ENCODE data around the gene TMEM130.

TMEM130 gene

DNA sequence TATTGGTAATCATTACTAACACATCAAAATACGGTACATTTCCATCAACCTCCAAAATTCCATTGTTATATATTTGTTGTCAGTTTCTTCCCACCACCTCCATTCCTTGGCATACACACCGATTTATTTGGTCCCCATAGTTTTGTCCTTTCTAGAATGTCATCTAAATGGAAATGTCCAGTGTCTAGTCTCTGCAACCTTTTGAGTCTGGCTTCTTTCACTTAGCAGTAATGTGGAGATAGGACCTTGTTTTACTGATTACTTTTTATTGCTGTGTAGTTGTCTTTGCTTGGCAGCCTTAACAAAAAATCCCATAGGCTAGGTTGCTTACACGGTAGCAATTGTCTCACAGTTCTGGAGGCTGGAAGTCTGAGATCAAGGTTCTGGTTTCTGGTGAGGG lies 31.0 kb upstream of the TMEM130 start:
- H3K27ac ChIP-seq (ENCODE audit: low read depth, low read length, severe bottlenecking) = no peak overlapping the region
- H3K9me3 ChIP-seq (ENCODE audit: control insufficient read depth, low read length) = no peaks in the 10 kb centered on the region
- H3K4me1 ChIP-seq (ENCODE audit: control insufficient read depth, insufficient read depth, low read length, poor library complexity, severe bottlenecking) = no peaks in the 10 kb centered on the region
- peaks cover 98% of the 10 kb centered on the region for H3K36me3 ChIP-seq (ENCODE audit: control insufficient read depth, insufficient read depth, low read length)
- H3K4me3 ChIP-seq (ENCODE audit: extremely low read depth, insufficient read depth, low read length, poor library complexity, severe bottlenecking) = no peak overlapping the region
- WGBS, 2 experiments (ENCODE audit: insufficient coverage in 2 of 2) = 94 to 100% methylated on average over 2 to 3 of the region's 3 CpGs

DNA sequence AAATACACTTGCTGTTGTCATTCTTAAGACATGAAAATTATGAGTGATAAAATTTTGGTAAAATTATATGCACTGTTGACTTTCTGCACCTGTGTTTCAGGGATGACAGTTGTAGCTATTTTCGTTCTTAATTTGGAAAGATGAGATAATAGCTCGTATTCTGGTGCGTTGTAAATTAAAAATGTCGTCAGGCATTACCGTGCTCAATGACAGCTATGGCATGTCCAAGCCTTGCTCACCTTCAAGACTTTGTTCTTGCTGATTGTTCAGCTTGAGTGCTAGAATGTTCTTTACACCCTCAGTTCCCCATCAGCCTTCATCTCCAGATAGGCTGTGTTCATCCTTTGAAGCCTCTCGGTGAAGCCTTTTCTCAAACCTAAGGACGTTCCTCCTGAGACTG lies 30.0 kb upstream of the TMEM130 start:
- Histone ChIP-seq H3K9me3 (ENCODE audit: control insufficient read depth, low read length) (no peaks in the 10 kb centered on the region), H3K4me3 (ENCODE audit: extremely low read depth, insufficient read depth, low read length, poor library complexity, severe bottlenecking) (no peak overlapping the region), H3K36me3 (ENCODE audit: control insufficient read depth, insufficient read depth, low read length) (peaks cover 94% of the 10 kb centered on the region), H3K27ac (ENCODE audit: low read depth, low read length, severe bottlenecking) (no peak overlapping the region), H3K4me1 (ENCODE audit: control insufficient read depth, insufficient read depth, low read length, poor library complexity, severe bottlenecking) (no peaks in the 10 kb centered on the region)
- 95 to 97% methylated on average over 7 of the region's 7 CpGs for WGBS, 2 experiments (ENCODE audit: insufficient coverage in 2 of 2)

DNA sequence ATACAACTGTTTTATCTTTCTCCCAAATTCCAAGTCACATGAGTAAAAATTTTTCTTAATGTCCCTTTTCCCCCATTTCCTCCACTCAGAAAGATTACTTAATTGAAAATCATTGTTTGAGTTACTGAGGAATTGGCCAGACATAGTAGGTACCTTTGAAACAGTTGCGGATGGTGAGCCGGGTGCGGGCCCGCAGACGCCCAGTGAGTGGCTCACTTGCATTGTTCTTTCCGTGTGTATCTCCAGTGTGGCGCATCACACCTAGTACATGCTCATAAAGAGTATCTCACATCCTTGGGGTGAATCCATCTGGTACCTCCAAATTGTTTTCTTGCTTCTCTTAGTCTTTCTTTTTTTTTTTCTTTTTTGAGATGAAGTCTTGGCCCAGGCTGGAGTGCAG lies 22.8 kb upstream of the TMEM130 start:
- Histone ChIP-seq H3K36me3 (ENCODE audit: control insufficient read depth, insufficient read depth, low read length) (peaks cover 89% of the 10 kb centered on the region), H3K9me3 (ENCODE audit: control insufficient read depth, low read length) (no peaks in the 10 kb centered on the region), H3K4me1 (ENCODE audit: control insufficient read depth, insufficient read depth, low read length, poor library complexity, severe bottlenecking) (no peaks in the 10 kb centered on the region), H3K27ac (ENCODE audit: low read depth, low read length, severe bottlenecking) (no peak overlapping the region), H3K4me3 (ENCODE audit: extremely low read depth, insufficient read depth, low read length, poor library complexity, severe bottlenecking) (no peak overlapping the region)
- WGBS, 2 experiments (ENCODE audit: insufficient coverage in 2 of 2) = 98 to 100% methylated on average over 7 of the region's 7 CpGs

GRCh38 chr7:98887038-98887437 lies 17.2 kb upstream of the TMEM130 start:
- Histone ChIP-seq H3K27ac (ENCODE audit: low read depth, low read length, severe bottlenecking) (no peak overlapping the region), H3K36me3 (ENCODE audit: control insufficient read depth, insufficient read depth, low read length) (peaks cover 90% of the 10 kb centered on the region), H3K4me3 (ENCODE audit: extremely low read depth, insufficient read depth, low read length, poor library complexity, severe bottlenecking) (no peak overlapping the region), H3K9me3 (ENCODE audit: control insufficient read depth, low read length) (no peaks in the 10 kb centered on the region), H3K4me1 (ENCODE audit: control insufficient read depth, insufficient read depth, low read length, poor library complexity, severe bottlenecking) (no peaks in the 10 kb centered on the region)

DNA sequence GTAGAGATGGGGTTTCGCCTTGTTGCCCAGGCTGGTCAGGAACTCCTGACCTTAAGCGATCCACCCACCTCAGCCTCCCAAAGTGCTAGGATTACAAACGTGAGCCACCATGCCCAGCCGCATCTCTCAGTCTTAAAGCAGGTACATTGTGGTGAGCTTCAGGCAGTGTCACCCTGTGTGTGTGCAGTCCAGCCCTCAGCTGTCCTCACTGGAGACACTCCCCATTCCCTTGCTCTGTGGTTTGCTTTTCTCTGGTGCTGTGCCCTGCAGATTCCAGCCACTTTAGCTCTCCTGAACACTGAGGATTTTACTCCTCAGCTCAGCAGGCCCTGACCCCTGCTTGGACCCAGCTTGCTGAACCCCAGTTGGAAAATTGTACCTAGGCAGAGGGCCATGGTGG lies 14.6 kb upstream of the TMEM130 start:
- Histone ChIP-seq H3K36me3 (ENCODE audit: control insufficient read depth, insufficient read depth, low read length) (peaks cover 82% of the 10 kb centered on the region), H3K4me3 (ENCODE audit: extremely low read depth, insufficient read depth, low read length, poor library complexity, severe bottlenecking) (no peak overlapping the region), H3K4me1 (ENCODE audit: control insufficient read depth, insufficient read depth, low read length, poor library complexity, severe bottlenecking) (peaks cover 6% of the 10 kb centered on the region), H3K27ac (ENCODE audit: low read depth, low read length, severe bottlenecking) (no peak overlapping the region), H3K9me3 (ENCODE audit: control insufficient read depth, low read length) (no peaks in the 10 kb centered on the region)
- WGBS, 2 experiments (ENCODE audit: insufficient coverage in 2 of 2) = 91 to 100% methylated on average over 1 to 3 of the region's 4 CpGs

GRCh38 chr7:98881561-98882315 lies 11.9 kb upstream of the TMEM130 start:
- Histone ChIP-seq H3K27ac (ENCODE audit: low read depth, low read length, severe bottlenecking) (no peak overlapping the region), H3K4me1 (ENCODE audit: control insufficient read depth, insufficient read depth, low read length, poor library complexity, severe bottlenecking) (peaks cover 6% of the 10 kb centered on the region), H3K4me3 (ENCODE audit: extremely low read depth, insufficient read depth, low read length, poor library complexity, severe bottlenecking) (no peak overlapping the region), H3K9me3 (ENCODE audit: control insufficient read depth, low read length) (no peaks in the 10 kb centered on the region), H3K36me3 (ENCODE audit: control insufficient read depth, insufficient read depth, low read length) (peaks cover 59% of the 10 kb centered on the region)
- 95 to 100% methylated on average over 4 to 5 of the region's 9 CpGs for WGBS, 2 experiments (ENCODE audit: insufficient coverage in 2 of 2)

DNA sequence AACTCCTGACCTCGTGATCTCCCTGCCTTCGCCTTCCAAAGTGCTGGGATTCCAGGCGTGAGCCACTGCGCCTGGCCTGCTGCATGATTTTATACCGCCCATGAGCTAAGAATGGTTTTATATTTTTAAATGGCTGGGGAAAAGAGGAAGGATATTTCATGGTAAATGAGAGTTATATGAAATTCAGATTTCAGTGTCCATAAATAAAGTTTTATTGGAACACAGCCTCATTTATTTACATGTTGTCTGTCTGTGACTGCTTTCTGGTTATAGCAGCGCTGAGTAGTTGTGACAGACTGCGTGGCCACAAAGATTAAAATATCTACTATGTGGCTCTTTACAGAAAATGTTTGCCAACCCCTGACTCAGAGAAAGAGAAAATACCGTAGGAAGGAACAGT lies 10.7 kb upstream of the TMEM130 start:
- Histone ChIP-seq H3K9me3 (ENCODE audit: control insufficient read depth, low read length) (no peaks in the 10 kb centered on the region), H3K27ac (ENCODE audit: low read depth, low read length, severe bottlenecking) (no peak overlapping the region), H3K4me1 (ENCODE audit: control insufficient read depth, insufficient read depth, low read length, poor library complexity, severe bottlenecking) (peaks cover 6% of the 10 kb centered on the region), H3K4me3 (ENCODE audit: extremely low read depth, insufficient read depth, low read length, poor library complexity, severe bottlenecking) (no peak overlapping the region), H3K36me3 (ENCODE audit: control insufficient read depth, insufficient read depth, low read length) (peaks cover 50% of the 10 kb centered on the region)
- WGBS, 2 experiments (ENCODE audit: insufficient coverage in 2 of 2) = 88 to 96% methylated on average over 5 to 6 of the region's 8 CpGs

- Histone ChIP-seq H3K4me3 (ENCODE audit: extremely low read depth, insufficient read depth, low read length, poor library complexity, severe bottlenecking) (peak overlapping the region; percentile 82), H3K36me3 (ENCODE audit: control insufficient read depth, insufficient read depth, low read length) (peaks cover 45% of the 10 kb centered on the region), H3K27ac (ENCODE audit: low read depth, low read length, severe bottlenecking) (no peak overlapping the region), H3K9me3 (ENCODE audit: control insufficient read depth, low read length) (no peaks in the 10 kb centered on the region), H3K4me1 (ENCODE audit: control insufficient read depth, insufficient read depth, low read length, poor library complexity, severe bottlenecking) (peaks cover 6% of the 10 kb centered on the region)
- 85 to 91% methylated on average over 4 to 6 of the region's 9 CpGs for WGBS, 2 experiments (ENCODE audit: insufficient coverage in 2 of 2)
These were observed 10.1 kb upstream of the TMEM130 start for GRCh38 chr7:98879979-98880315.

- Histone ChIP-seq H3K9me3 (ENCODE audit: control insufficient read depth, low read length) (no peaks in the 10 kb centered on the region), H3K36me3 (ENCODE audit: control insufficient read depth, insufficient read depth, low read length) (peaks cover 39% of the 10 kb centered on the region), H3K4me3 (ENCODE audit: extremely low read depth, insufficient read depth, low read length, poor library complexity, severe bottlenecking) (peak overlapping the region; percentile 82), H3K4me1 (ENCODE audit: control insufficient read depth, insufficient read depth, low read length, poor library complexity, severe bottlenecking) (peaks cover 6% of the 10 kb centered on the region), H3K27ac (ENCODE audit: low read depth, low read length, severe bottlenecking) (peak overlapping the region; percentile 33)
- WGBS, 2 experiments (ENCODE audit: insufficient coverage in 2 of 2) = 10 to 15% methylated on average over 23 to 27 of the region's 29 CpGs
These were observed 9.6 kb upstream of the TMEM130 start for GRCh38 chr7:98879198-98879978.

- Histone ChIP-seq H3K27ac (ENCODE audit: low read depth, low read length, severe bottlenecking) (peak within 1 kb of the TSS; percentile 81), H3K9me3 (ENCODE audit: control insufficient read depth, low read length) (no peaks in the 10 kb centered on the region), H3K4me1 (ENCODE audit: control insufficient read depth, insufficient read depth, low read length, poor library complexity, severe bottlenecking) (peaks cover 6% of the 10 kb centered on the region), H3K4me3 (ENCODE audit: extremely low read depth, insufficient read depth, low read length, poor library complexity, severe bottlenecking) (peak within 1 kb of the TSS; percentile 82), H3K36me3 (ENCODE audit: control insufficient read depth, insufficient read depth, low read length) (peaks cover 31% of the 10 kb centered on the region)
- 0% methylated on average over 78 to 103 of the region's 113 CpGs for WGBS, 2 experiments (ENCODE audit: insufficient coverage in 2 of 2)
These were observed 8.8 kb upstream of the TMEM130 start, which contains the start of gene TRRAP for GRCh38 chr7:98878365-98879197. TRRAP (plus strand) TSS chr7:98878532; CDS start chr7:98881151, 2,619 bp downstream.

Measured in mesodermal cell (in vitro differentiated cells).